Gastroesophageal sphincter (tissue), 4 donors: ENCODE results near the gene KIF26B. TPM values are rescaled to one million over a fixed set of nuclear protein-coding genes. Genes with fewer than 3 reads are reported as not detected.
"Not testable (repeated sequence)": the region's sequence is repeated elsewhere in the genome, so short reads cannot be mapped to it uniquely, and the experiment has no call there.

ENCODE experiments used
- ATAC-seq: fragments of 150-250 bp; one replicate; pipeline ENCODE4 v1.9.1; 2016; ENCODE audit warnings: mild to moderate bottlenecking, moderate library complexity
- H3K27ac ChIP-seq, 4 donors: fragments of 200-600 bp; sonication (generic) in 3 of 4; 1 replicate in 3 of 4; 2 replicates in 1 of 4; pipeline ENCODE4 v1.5.1; 2016 to 2019
- H3K27me3 ChIP-seq: fragments of 200-600 bp; sonication (generic); one replicate; pipeline ENCODE4 v1.5.1; 2019
- H3K36me3 ChIP-seq, 2 donors: fragments of 200-600 bp; sonication (generic); one replicate each; pipeline ENCODE4 v1.5.1; 2019; ENCODE audit warnings: control low read depth in 1 of 2
- H3K4me1 ChIP-seq, 3 donors: fragments of 200-600 bp; sonication (generic); 1 replicate in 2 of 3; 2 replicates in 1 of 3; pipeline ENCODE4 v1.5.1; 2016 to 2019; ENCODE audit warnings: control low read depth in 2 of 3
- H3K4me3 ChIP-seq, 2 donors: fragments of 200-600 bp; sonication (generic); one replicate each; pipeline ENCODE4 v1.5.1; 2019; ENCODE audit warnings: mild to moderate bottlenecking in 1 of 2, moderate library complexity in 1 of 2
- H3K9me3 ChIP-seq, 3 donors: fragments of 200-600 bp; sonication (generic); one replicate each; pipeline ENCODE4 v1.5.1; 2017 to 2019; ENCODE audit warnings: control low read depth in 2 of 3
- CTCF ChIP-seq, 4 experiments: fragments of 200-600 bp in 2 of 4; fragments of 450-650 bp in 2 of 4; sonication (generic) in 1 of 4; IDR thresholded peaks; one replicate each; pipeline ENCODE4 v1.5.1; 2017 to 2019; ENCODE audit warnings: antibody characterized with exemption in 4 of 4, mild to moderate bottlenecking in 2 of 4, moderate library complexity in 2 of 4
- EP300 ChIP-seq: sonication (generic); formaldehyde crosslinking; IDR thresholded peaks from one replicate; pipeline ENCODE4 v1.6.1; 2017; ENCODE audit warnings: antibody characterized with exemption, mild to moderate bottlenecking
- POLR2A ChIP-seq, 2 donors: fragments of 450-650 bp; IDR thresholded peaks; one replicate each; pipeline ENCODE4 v1.6.1; 2017; ENCODE audit warnings: antibody characterized with exemption in 2 of 2, mild to moderate bottlenecking in 2 of 2, moderate library complexity in 1 of 2
- POLR2AphosphoS5 ChIP-seq: sonication (generic); formaldehyde crosslinking; IDR thresholded peaks from one replicate; pipeline ENCODE4 v1.6.1; 2017; ENCODE audit warnings: antibody characterized with exemption
- WGBS, 2 donors: methylation state at CpG; one replicate each; pipeline ENCODE4 v1.1.5; 2018; ENCODE audit warnings: low coverage in 1 of 2; 5-methylcytosine and 5-hydroxymethylcytosine counted together
- total RNA-seq, 4 donors: library from RNA; depleted of rRNA; stranded (reverse); fragments of >200 nt; gene quantifications; one replicate each; pipeline ENCODE4 v1.1.0, GENCODE V29; 2016

The KIF26B gene
- total RNA-seq, 4 donors from 2014 or later: 0.62 to 1.9 (median 0.97) TPM

- H3K27ac ChIP-seq: no peak overlapping the region
- no peaks in the 10 kb centered on the region for H3K9me3 ChIP-seq
- no peak for ATAC-seq
- 85% methylated on average over 4 to 5 of the region's 5 CpGs for WGBS, 2 donors
- H3K4me3 ChIP-seq: no peak overlapping the region
- H3K27me3 ChIP-seq: no peaks in the 10 kb centered on the region
- no peaks in the 10 kb centered on the region for H3K4me1 ChIP-seq
- no peaks in the 10 kb centered on the region for H3K36me3 ChIP-seq
- TF ChIP-seq EP300: no peak
- TF ChIP-seq CTCF (IDR thresholded peaks at IDR 0.05): no peak
- no peak for TF ChIP-seq POLR2A (IDR thresholded peaks at IDR 0.05)
- no peak for TF ChIP-seq POLR2AphosphoS5
Measured at GRCh38 chr1:245317217-245317616, 162.4 kb downstream of the KIF26B start.

GRCh38 chr1:245319094-245319493 is 164.3 kb downstream of the KIF26B start:
- 65 to 97% methylated on average over 3 to 4 of the region's 4 CpGs for WGBS, 2 donors
- Histone ChIP-seq H3K4me1 (no peaks in the 10 kb centered on the region), H3K4me3 (no peak overlapping the region), H3K27ac (no peak overlapping the region), H3K36me3 (no peaks in the 10 kb centered on the region), H3K9me3 (no peaks in the 10 kb centered on the region), H3K27me3 (no peaks in the 10 kb centered on the region)
- no peak for ATAC-seq
- TF ChIP-seq EP300: no peak

- no peaks in the 10 kb centered on the region for H3K36me3 ChIP-seq
- TF ChIP-seq POLR2AphosphoS5: no peak
- no peak for TF ChIP-seq POLR2A (IDR thresholded peaks at IDR 0.05)
- TF ChIP-seq CTCF (IDR thresholded peaks at IDR 0.05): no peak
- TF ChIP-seq EP300: no peak
- no peak overlapping the region for H3K4me3 ChIP-seq
- 63 to 65% methylated on average over 4 of the region's 4 CpGs for WGBS, 2 donors
- H3K27me3 ChIP-seq: no peaks in the 10 kb centered on the region
- ATAC-seq: no peak
- H3K4me1 ChIP-seq: no peaks in the 10 kb centered on the region
- no peaks in the 10 kb centered on the region for H3K9me3 ChIP-seq
- H3K27ac ChIP-seq: no peak overlapping the region
Measured at GRCh38 chr1:245322673-245323072, 167.9 kb downstream of the KIF26B start.

- H3K27ac ChIP-seq, H3K4me3 ChIP-seq, H3K4me1 ChIP-seq, H3K36me3 ChIP-seq, ATAC-seq, H3K9me3 ChIP-seq, H3K27me3 ChIP-seq: not testable (repeated sequence)
- 80 to 100% methylated on average over 1 of the region's 2 CpGs for WGBS, 2 donors
Measured at GRCh38 chr1:245323765-245324164, 169.0 kb downstream of the KIF26B start.

DNA sequence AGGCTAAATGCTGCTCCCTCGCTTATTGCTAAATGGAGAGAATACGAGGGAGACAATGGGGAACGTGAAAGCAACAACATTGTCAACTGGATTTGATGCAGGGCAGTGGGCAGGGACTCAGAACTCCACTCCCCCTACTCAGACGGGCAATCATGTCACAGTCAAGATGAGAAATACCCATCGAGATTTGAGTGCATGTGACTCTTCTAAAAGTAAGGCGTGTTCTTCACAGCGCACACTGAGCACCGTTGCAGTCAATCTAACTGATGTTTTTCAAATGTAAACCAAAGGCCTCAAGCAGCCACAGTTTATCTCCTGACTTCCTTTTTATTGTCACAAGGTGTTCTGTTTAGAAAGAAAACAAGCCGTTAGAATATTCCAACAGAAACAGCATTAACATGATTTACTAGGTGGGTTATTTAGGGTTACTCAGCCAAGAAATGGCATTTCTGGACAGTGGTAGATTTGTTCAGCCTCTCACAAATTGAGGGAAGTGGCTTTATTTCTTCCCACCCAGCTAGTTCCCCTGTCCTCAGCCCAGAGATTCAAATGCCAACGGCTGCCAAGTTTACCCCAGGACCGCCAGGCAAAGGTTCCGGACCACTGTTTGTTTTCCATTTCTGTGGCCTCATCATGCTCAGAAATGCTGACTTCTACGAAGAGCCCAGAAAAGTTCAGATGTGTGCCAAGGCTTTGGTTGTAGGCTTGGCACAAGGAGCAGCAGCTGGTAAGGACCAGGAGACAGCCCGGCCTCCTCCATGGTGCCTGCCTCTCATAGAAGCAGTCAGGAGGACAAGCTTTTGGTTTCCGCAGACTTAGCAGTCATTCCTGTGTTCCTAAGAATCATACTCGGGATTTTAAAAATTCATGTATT is 171.4 kb downstream of the KIF26B start:
- Histone ChIP-seq H3K9me3 (no peaks in the 10 kb centered on the region), H3K36me3 (no peaks in the 10 kb centered on the region), H3K4me3 (no peak overlapping the region), H3K27me3 (no peaks in the 10 kb centered on the region), H3K27ac (no peak overlapping the region), H3K4me1 (no peaks in the 10 kb centered on the region)
- WGBS, 2 donors: 91 to 100% methylated on average over 6 to 10 of the region's 16 CpGs
- ATAC-seq: no peak
- TF ChIP-seq POLR2A (IDR thresholded peaks at IDR 0.05): no peak
- TF ChIP-seq POLR2AphosphoS5: no peak
- TF ChIP-seq EP300: no peak
- no peak for TF ChIP-seq CTCF (IDR thresholded peaks at IDR 0.05)

DNA sequence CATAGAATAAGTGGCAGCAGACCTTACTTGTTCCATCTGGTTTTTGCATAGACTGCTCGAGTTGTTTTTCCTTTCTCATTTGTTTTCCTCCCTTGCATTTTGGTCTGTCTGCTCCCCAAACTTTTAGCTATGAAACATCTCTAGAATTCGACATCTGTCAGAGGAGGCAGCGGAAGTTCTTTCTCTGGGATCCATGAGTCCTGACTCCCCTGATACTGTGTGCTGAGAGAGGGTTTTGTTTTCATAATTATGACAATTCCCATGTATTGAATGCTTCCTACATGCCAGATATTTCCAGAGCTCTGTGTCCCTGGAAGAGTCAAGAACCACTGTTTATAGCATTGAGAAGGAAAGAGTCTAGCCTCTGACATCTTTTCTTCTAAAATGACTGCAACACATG is 172.6 kb downstream of the KIF26B start:
- TF ChIP-seq POLR2AphosphoS5: no peak
- TF ChIP-seq CTCF (IDR thresholded peaks at IDR 0.05): no peak
- no peak for TF ChIP-seq POLR2A (IDR thresholded peaks at IDR 0.05)
- TF ChIP-seq EP300: no peak
- Histone ChIP-seq H3K9me3 (no peaks in the 10 kb centered on the region), H3K27ac (no peak overlapping the region), H3K27me3 (no peaks in the 10 kb centered on the region), H3K4me3 (no peak overlapping the region), H3K36me3 (no peaks in the 10 kb centered on the region), H3K4me1 (no peaks in the 10 kb centered on the region)
- 54 to 73% methylated on average over 2 to 3 of the region's 3 CpGs for WGBS, 2 donors
- ATAC-seq: no peak
